SK-N-SH (cell line): Measurements from ENCODE around the gene C22orf31. TPM values are rescaled to one million over a fixed set of nuclear protein-coding genes. Genes with fewer than 3 reads are reported as not detected.

Experiments
- CTCF ChIA-PET: fragments of 300-600, 350-600 bp; formaldehyde crosslinking; extraction: SDS; loops from one replicate; lab custom pipeline; 2021; lab: Yijun Ruan, JAX
- POLR2A ChIA-PET: fragments of 350-600 bp; sonication (Branson Sonifier 250); formaldehyde crosslinking; extraction: SDS; loops from one replicate; lab custom pipeline; 2020; ENCODE audit warnings: antibody characterized with exemption, inconsistent platforms; lab: Yijun Ruan, JAX
- DNase-seq: peaks from one replicate; pipeline ENCODE4 v3.0.0; 2012
- H2AFZ ChIP-seq: fragments of 200-600 bp; sonication (generic); 2 replicates; pipeline ENCODE4 v1.8.1; 2016; ENCODE audit warnings: antibody characterized with exemption, mild to moderate bottlenecking, low read depth
- H3F3A ChIP-seq: fragments of 200-600 bp; sonication (generic); replicated peaks from 2 replicates; pipeline ENCODE3; 2016; ENCODE audit warnings: antibody characterized with exemption, mild to moderate bottlenecking; ENCODE audit not compliant: insufficient read depth
- H3K27ac ChIP-seq, 2 experiments: fragments of 200-500 bp in 1 of 2; fragments of 200-600 bp in 1 of 2; sonication (Bioruptor generic) in 1 of 2; sonication (generic), shearing (Covaris generic) in 1 of 2; 2 replicates each; pipeline versions ENCODE4 v1.5.1 to v1.6.1; 2014 to 2016; ENCODE audit warnings: low read depth in 2 of 2, inconsistent platforms in 1 of 2, low read length in 1 of 2, mild to moderate bottlenecking in 1 of 2, mixed read lengths in 1 of 2
- H3K27me3 ChIP-seq: fragments of 200-600 bp; sonication (generic), shearing (Covaris generic); 2 replicates; pipeline ENCODE4 v1.6.1; 2016; ENCODE audit warnings: mixed run types; ENCODE audit not compliant: insufficient read depth
- H3K36me3 ChIP-seq, 2 experiments: fragments of 200-500 bp in 1 of 2; fragments of 200-600 bp in 1 of 2; sonication (Bioruptor generic) in 1 of 2; sonication (generic) in 1 of 2; replicated peaks in 1 of 2; 2 replicates each; pipeline versions ENCODE3 to v1.5.1; 2014 to 2016; ENCODE audit warnings: low read length in 1 of 2, mild to moderate bottlenecking in 1 of 2; ENCODE audit not compliant: insufficient read depth in 2 of 2, control insufficient read depth in 1 of 2
- H3K4me1 ChIP-seq, 2 experiments: fragments of 200-500 bp in 1 of 2; fragments of 200-600 bp in 1 of 2; sonication (Bioruptor generic) in 1 of 2; sonication (generic), shearing (Covaris generic) in 1 of 2; 2 replicates each; pipeline versions ENCODE4 v1.5.1 to v1.6.1; 2014 to 2016; ENCODE audit warnings: low read depth in 1 of 2, low read length in 1 of 2, mixed run types in 1 of 2; ENCODE audit not compliant: insufficient read depth in 2 of 2, control insufficient read depth in 1 of 2
- H3K4me2 ChIP-seq: fragments of 200-600 bp; sonication (generic), shearing (Covaris generic); 2 replicates; pipeline ENCODE4 v1.6.1; 2017; ENCODE audit warnings: mixed run types
- H3K4me3 ChIP-seq, 2 experiments: fragments of 200-500 bp in 1 of 2; fragments of 200-600 bp in 1 of 2; sonication (Bioruptor generic) in 1 of 2; sonication (generic), shearing (Covaris generic) in 1 of 2; 2 replicates each; pipeline versions ENCODE4 v1.5.1 to v1.8.1; 2014 to 2016; ENCODE audit warnings: low read depth in 2 of 2, inconsistent platforms in 1 of 2, low read length in 1 of 2, mild to moderate bottlenecking in 1 of 2, mixed read lengths in 1 of 2, moderate library complexity in 1 of 2
- H3K79me2 ChIP-seq: fragments of 200-600 bp; sonication (generic); 2 replicates; pipeline ENCODE4 v1.8.1; 2017; ENCODE audit warnings: mild to moderate bottlenecking; ENCODE audit not compliant: insufficient read depth
- H3K9ac ChIP-seq: fragments of 200-600 bp; sonication (generic); 2 replicates; pipeline ENCODE4 v1.6.1; 2017; ENCODE audit warnings: mixed run types
- H3K9me2 ChIP-seq: fragments of 200-600 bp; sonication (generic); 2 replicates; pipeline ENCODE4 v1.6.1; 2017; ENCODE audit warnings: mixed run types
- H3K9me3 ChIP-seq: fragments of 200-600 bp; sonication (generic); 2 replicates; pipeline ENCODE4 v1.6.1; 2017; ENCODE audit warnings: mixed run types, mild to moderate bottlenecking, moderate library complexity
- H4K20me1 ChIP-seq: fragments of 200-600 bp; sonication (generic); 2 replicates; pipeline ENCODE4 v1.6.1; 2017; ENCODE audit warnings: mild to moderate bottlenecking, mixed run types; ENCODE audit not compliant: insufficient read depth
- EP300 ChIP-seq, 2 experiments: IDR thresholded peaks; 2 replicates each; pipeline versions ENCODE4 v1.4.0 to v1.6.1; 2012; ENCODE audit warnings: borderline replicate concordance in 1 of 2, low read depth in 1 of 2, low read length in 1 of 2
- TCF12 ChIP-seq: IDR thresholded peaks from 2 replicates; pipeline ENCODE4 v1.4.0; 2012
- WGBS: methylation state at CpG from one replicate; pipeline ENCODE4 v1.1.6; 2017; ENCODE audit warnings: low lambda C conversion rate; 5-methylcytosine and 5-hydroxymethylcytosine counted together
- polyA plus RNA-seq, 3 experiments: library from polyadenylated mRNA; depleted of rRNA; stranded (reverse); fragments of >200 nt; gene quantifications; 2 replicates each; pipeline ENCODE4 v1.2.3, GENCODE V29; 2012

C22orf31 gene
- polyA plus RNA-seq, 1 of the 3 experiments (the other 2 are of a cell fraction), result not detected

DNA sequence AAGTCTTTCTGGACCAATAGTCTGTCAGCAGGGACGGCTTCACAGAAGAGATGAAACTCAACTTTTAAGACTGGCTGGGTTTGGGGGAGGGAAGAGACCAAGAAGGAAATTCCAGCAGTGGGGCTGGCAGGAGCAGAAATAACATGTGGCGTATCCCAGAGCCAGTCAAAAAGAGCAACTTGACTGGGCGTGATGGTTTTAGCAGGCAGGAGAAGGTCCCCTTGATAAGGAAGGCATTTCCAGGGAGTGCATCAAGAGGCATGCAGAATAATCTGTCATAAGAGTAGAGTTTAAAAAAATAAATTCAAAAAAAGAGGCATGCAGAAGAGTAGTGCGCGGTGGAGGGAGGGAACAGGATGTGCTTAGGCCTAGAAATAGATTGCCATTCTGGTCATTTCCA, 52.5 kb downstream of the C22orf31 start:
- no peaks in the 10 kb centered on the region for H3K9me3 ChIP-seq
- TF ChIP-seq TCF12, result no peak
- TF ChIP-seq EP300 (IDR thresholded peaks at IDR 0.05; ENCODE audit: borderline replicate concordance in 1 of 2, low read depth in 1 of 2, low read length in 1 of 2), result no peak
- peaks cover 0 to 8% of the 10 kb centered on the region in 2 experiments; a peak in 1 of 4 replicates for H3K4me1 ChIP-seq
- H3K4me2 ChIP-seq, result no peak overlapping the region
- no peak overlapping the region for H3K4me3 ChIP-seq
- no peaks in the 10 kb centered on the region for H3K27me3 ChIP-seq
- H3K79me2 ChIP-seq, result peaks cover 11% of the 10 kb centered on the region; the same call in 1 of the 2 replicates
- no peak overlapping the region for H3K27ac ChIP-seq
- H3K36me3 ChIP-seq, result peaks cover 0 to 4% of the 10 kb centered on the region in 2 experiments
- ChIA-PET POLR2A (no interaction called here), CTCF (interaction anchor here (0.8 kb wide), 1 partner anchor 236 kb away, joined by 3 read pairs; no protein-coding TSS in a partner anchor)
- no peaks in the 10 kb centered on the region for H3F3A ChIP-seq
- H2AFZ ChIP-seq, result no peak overlapping the region
- no peak for DNase-seq
- 96% methylated on average over 5 of the region's 5 CpGs for WGBS
- no peaks in the 10 kb centered on the region for H3K9me2 ChIP-seq
- no peak overlapping the region for H3K9ac ChIP-seq
- 0 out of 2 replicates have a peak, but pooled peaks cover 5% of the 10 kb centered on the region for H4K20me1 ChIP-seq

Other genes starting within 250 kb of the C22orf31 start
- gene ZNRF3, start 178.3 kb downstream of the C22orf31 start, polyA plus RNA-seq (2012; rRNA removed), result 2.9 and 4.2 TPM in 2 replicates
- gene KREMEN1, start 11.2 kb upstream of the C22orf31 start, polyA plus RNA-seq (2012; rRNA removed), result 7.9 and 10.0 TPM in 2 replicates
- 0.71 and 1.1 TPM in 2 replicates for gene EMID1, start 144.1 kb upstream of the C22orf31 start, polyA plus RNA-seq (2012; rRNA removed)
- 19.0 and 23.0 TPM in 2 replicates for gene RHBDD3, start 206.2 kb upstream of the C22orf31 start, polyA plus RNA-seq (2012; rRNA removed)
- gene EWSR1, start 206.4 kb upstream of the C22orf31 start, polyA plus RNA-seq (2012; rRNA removed), result 173 and 234 TPM in 2 replicates
- 16.8 and 21.8 TPM in 2 replicates for gene GAS2L1, start 244.8 kb upstream of the C22orf31 start, polyA plus RNA-seq (2012; rRNA removed)